NCI-H2107 treated with DMSO at 0.1 percent for 48 hours (cell line): ENCODE data around the gene GOSR1.
"Not testable (repeated sequence)": the region's sequence is repeated elsewhere in the genome, so short reads cannot be mapped to it uniquely, and the experiment has no call there.

Experiments
- DNase-seq: peaks from one replicate; lab custom pipeline; 2025; ENCODE audit not compliant: unreplicated experiment; lab: John Stamatoyannopoulos, UW

The GOSR1 gene

DNA sequence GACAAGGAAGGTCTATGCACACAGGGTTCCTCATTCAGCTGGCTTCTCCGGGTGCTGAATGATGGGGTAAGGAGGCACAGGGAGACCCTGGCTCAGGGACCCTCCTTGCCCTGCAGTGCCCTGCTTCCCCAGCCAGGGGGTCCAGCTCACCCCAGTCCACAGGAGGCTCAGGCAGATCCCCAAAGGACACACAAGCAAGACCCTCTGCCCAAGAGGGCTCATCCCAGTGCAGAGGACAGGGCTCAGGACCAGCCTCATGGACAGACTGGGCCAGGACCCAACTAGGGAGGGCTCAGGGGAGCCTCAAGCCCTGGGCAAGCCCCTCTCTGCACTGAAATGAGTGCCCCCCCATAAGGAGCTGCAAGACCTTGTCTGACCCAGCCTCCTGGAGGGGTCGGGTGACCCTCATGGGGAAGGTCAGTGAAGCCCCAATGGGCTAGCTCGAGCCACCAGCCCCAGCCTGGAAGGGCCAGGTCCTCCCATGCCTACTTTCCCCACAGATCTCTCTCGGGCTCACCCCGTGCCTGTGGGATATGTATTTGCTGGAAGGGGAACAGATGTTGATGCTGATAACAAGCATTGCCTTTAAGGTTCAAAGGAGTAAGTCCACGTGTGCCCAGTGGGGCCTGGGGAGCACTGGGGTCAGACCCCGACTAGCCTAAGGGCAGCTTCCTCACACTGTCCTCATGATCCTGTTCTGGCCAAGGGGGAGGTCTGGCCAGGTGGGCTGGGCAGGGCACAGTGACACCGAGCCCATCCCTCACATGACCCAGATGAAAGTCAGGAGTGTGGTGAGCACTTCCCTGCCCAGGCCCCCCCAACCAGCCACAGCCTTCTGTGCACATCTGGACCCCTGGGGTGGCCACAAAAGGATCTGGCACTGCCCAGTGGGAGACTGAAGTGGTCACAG is 83.2 kb downstream of the GOSR1 start:
- not testable (repeated sequence) for DNase-seq

DNA sequence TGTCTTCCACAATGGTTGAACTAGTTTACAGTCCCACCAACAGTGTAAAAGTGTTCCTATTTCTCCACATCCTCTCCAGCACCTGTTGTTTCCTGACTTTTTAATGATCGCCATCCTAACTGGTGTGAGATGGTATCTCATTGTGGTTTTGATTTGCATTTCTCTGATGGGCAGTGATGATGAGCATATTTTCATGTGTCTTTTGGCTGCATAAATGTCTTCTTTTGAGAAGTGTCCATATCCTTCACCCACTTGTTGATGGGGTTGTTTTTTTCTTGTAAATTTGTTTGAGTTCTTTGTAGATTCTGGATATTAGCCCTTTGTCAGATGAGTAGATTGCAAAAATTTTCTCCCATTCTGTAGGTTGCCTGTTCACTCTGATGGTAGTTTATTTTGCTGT is 84.6 kb downstream of the GOSR1 start:
- DNase-seq = not testable (repeated sequence)

GRCh38 chr17:30563131-30563904 is 86.1 kb downstream of the GOSR1 start:
- DNase-seq = not testable (repeated sequence)

GRCh38 chr17:30563905-30564390 is 86.7 kb downstream of the GOSR1 start:
- not testable (repeated sequence) for DNase-seq

DNA sequence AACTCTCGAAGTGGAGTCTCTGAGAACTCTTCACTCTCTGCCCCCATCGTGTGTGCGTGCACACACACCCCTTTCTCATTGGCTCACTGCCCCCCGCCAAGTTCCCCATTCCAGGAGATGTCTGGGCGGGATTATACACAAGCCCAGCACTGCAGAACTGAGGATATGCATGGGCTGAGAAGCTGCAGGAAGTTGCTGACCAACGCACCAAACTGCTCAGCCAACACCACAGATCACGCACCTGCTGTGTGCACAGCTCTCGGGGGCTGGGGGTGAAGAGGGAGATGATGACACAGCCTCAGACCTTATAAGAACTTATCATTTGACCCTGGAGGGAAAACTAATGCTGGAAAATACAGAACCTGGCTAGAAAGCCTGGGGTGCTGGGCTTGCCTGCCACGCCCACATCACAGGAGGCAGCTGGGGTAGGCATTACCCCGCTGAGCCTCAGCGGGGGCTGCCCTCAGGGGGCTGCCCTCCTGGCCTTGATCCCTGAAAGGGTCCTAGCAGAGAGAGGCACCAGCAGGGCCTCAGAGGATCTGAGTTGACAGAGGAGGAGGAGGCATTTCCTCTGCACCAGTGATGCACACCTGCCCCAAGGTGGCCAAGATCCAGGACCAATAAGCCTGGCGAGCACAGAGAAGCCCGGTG is 87.3 kb downstream of the GOSR1 start:
- not testable (repeated sequence) for DNase-seq

DNA sequence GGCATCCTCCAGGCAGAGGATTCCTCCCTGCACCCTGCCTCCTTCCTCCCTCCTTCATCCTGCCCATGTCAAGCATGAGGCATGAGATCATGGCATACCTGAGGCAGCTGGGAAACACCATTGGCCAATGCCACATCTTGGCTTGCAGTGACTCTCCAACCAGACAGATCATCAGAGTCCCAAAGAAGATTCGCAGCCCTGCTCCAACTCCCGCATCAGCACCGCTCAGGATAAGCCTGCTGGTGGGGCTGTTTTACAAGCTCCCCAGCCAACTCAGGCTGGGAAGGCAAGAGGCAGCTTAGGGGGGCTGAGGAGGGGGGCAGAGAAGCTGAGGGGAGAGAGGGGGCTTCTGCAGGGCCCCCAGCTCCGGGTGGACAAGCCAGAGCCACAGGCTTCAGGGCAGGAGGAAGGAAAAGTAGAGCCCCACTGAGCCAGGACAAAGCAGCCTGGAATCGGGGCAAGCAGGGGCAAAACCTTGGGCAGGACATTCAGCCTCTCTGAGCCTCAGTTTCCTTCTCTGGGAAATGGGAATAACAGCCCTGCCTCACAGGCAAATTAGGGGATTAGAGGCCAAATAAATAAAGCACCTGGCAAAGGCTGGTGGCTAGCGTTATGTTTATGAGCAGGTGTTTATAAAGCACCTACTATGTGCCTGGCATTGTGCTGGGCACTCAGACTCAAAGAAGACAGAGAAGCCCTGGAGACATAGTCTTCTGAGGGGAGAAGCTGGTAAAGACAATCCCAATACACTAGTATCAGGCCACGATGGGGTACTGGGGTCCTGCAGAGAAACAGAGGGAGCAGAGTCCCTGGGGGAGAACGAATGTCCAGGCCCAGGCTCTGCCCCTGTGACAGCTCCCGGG is 88.1 kb downstream of the GOSR1 start:
- no peak for DNase-seq

- not testable (repeated sequence) for DNase-seq
Observed at GRCh38 chr17:30566104-30566503, 88.9 kb downstream of the GOSR1 start.

DNA sequence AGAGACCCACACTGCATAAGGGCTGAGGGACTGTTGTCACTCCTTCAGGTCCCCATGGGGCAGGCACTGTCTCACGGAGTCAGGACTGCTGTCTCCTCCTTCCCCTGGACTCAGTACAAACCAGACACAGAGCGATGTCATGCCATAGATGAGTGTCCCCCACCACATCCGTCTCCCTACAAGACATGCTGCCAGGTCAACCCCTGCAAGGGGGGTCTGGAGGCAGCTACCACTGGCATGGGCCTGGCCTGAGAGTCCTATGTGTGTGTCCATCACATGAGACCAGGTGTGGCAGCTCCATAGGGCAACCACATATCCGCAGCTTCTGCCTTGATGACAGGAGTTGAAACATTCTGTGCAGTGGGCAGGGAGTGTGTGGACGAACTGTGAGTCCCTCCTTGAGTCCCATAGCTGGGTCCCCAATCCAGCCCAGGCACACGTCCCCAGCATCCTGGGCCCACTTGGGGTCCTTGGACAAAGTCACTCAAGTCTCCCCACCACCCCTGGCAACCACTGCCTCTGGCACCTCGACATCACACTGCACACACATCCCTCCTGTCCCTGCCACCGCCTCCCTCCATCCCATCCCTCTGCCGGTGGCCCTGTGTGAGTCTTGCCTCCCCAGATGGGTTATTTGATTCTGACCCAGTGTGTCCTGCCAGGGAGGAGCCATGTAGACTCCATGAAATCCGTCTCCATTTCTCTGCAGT is 89.5 kb downstream of the GOSR1 start:
- not testable (repeated sequence) for DNase-seq

DNA sequence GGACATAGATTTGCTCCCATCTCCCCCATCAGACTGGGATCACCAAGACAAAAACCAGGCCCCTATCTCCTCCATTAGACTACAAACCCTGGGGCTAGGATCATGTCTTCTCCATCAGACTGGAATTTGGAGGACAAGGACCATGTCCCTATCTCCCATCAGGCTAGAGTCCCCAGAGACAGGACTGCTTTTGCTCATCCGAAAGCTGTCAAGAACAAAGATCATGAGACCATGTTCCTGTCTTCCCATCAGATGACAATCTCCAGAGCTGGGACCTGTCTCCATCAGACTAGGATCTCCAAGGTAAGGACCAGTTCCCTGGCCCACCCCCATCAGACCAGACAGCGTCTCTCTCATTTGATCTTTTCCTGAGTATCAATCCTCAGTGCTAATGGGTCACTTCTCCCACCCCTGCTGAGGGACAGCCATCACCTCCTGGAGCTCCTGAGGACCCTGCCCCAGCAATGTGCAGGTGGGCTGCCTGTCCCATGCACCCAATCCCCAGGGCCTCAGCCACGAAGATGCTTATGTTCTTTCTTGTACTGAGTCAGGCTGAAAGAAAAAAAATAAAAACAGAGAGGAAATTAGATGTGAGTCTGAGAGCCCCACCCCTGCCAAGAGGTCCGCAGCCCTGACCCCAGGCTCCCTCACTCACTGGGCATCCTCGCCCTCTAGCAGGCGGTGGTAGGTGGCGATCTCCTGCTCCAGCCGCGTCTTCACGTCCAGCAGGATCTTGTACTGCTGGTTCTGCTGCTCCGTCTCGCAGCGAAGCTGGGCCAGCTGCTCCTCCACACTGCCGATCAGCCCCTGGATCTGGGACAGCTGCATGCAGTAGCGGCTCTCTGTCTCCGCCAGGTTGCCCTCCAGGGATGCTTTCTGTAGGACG is 90.3 kb downstream of the GOSR1 start:
- no peak for DNase-seq

DNA sequence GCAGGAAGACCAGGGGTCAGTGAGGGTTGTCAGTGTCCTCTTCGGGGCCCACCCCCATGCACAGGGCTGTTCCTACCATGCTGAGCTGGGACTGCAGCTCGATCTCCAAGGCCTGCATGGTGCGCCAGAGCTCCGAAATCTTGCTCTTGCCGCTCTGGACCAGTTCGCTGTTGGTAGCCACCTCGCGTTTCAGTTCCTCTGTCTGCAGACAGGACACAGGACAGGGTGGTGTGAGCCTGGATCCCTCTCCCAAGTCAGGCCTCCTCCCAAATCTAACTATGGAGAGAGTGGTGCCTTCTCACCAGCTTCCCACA is 90.9 kb downstream of the GOSR1 start:
- no peak for DNase-seq

DNA sequence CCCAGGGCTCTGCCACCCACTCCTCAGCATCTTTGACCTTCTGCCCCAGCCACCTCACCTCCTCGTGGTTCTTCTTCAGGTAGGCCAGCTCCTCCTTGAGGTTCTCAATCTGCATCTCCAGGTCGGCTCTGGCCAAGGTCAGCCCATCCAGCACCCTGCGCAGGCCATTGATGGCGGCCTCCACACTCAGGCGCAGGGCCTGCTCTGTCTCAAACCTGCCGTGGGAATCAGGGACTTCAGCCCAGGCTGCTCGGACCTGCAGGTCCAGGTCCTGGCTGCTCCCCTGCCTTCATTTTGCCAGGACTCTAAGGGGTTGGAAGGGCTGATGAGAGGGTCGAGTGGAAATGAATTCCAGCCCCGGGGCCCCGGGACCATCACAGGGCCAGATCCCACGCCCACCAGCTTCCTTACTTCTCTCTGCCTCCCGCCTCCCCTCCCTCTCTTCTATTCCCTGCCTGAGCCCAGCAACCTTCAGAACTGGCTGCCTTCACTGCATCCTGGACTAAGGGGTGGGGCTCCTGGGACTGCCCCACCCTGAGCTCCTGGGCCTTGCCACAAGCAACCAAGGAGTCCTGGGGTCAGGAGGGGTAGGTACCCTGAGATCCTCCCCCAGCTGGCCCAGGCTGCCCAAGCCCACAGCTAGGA is 92.4 kb downstream of the GOSR1 start:
- DNase-seq = not testable (repeated sequence)

DNA sequence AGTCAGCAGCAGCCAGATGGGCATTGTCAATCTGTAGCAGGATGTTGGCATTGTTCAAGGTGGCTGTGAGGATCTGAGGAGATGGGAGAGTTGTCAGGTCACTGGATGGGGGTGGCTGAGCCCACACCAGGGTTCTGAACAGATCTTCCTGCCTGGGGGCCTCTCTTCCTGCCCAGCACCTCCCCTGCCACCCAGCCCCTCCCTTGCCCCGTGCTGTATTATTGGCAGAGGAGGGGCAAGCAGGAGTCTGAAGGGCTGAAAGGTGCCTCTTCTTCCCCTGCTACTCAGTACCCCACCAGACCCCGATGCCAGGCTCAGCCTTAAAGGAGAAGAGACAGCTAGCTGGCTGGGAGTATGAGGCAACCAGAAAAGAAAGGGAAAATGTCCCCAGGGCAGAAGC is 93.0 kb downstream of the GOSR1 start:
- DNase-seq = no peak

DNA sequence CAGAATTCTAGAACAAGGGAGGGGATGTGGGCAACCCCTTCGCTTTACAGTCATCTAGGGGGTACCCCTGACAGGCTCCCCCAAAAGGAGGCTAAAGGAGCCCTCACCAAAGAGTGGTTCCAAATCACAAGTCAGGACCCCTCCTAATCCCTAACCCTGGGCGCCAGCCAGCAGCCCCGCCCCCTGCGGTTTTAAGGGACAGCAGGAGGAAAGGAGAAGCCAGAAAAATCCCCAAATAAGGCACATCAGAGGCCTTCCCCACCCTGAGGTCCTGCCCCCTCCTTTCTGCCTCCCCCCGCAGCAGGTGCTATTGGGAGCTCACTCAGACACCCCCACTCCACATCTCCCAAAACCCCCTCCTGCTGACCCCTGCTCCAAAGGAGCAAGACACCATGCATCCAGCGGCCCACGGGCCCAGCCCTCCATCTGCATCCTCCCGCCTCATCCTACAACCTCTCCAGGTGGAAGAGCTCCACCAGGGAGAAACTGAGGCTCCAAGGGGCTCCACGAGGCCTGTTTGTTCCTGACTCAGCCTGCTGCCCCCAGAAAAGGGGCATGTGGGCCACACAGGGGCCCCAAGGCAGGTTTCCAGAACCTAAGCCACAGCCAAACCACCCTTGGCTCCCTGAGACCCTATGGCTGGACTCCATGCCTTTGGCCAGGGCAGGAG is 93.5 kb downstream of the GOSR1 start:
- DNase-seq = no peak

DNA sequence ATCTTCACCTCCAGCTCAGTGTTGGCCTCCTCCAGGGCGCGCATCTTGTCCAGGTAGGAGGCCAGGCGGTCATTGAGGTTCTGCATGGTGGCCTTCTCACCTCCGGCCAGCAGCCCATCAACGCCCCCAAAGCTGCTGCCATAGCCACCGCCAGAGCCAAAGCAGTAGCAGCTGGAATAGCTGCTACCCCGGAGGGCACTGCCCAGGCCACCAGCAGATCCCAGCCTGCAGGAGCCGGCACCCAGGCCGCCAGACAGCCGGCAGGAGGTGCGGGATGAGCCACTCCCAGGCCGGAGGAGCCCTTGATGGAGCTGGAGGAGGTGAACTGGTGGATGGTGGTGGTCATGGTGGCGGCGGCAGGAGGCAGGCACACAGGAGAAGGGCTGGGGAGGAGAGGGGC is 94.2 kb downstream of the GOSR1 start:
- not testable (repeated sequence) for DNase-seq

DNA sequence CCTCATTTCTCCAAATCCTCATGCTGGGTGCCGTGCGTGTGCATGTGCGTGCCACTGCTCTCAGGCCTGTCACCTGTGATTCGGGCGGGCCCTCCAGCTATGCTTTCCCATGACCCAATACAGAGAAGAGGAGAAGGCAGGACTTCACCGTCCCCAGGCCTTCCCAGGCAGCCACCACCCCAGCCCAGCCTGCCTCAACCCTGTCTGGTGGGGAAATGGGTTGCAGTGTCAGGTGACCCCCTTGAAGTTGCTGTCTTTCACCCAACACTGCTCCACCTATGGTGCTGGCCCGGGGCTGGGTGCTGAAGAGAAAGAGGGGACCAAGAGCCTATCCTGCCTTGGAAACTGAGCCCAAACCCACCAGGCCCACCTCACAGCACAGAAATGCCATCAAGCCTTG is 94.7 kb downstream of the GOSR1 start:
- no peak for DNase-seq

DNA sequence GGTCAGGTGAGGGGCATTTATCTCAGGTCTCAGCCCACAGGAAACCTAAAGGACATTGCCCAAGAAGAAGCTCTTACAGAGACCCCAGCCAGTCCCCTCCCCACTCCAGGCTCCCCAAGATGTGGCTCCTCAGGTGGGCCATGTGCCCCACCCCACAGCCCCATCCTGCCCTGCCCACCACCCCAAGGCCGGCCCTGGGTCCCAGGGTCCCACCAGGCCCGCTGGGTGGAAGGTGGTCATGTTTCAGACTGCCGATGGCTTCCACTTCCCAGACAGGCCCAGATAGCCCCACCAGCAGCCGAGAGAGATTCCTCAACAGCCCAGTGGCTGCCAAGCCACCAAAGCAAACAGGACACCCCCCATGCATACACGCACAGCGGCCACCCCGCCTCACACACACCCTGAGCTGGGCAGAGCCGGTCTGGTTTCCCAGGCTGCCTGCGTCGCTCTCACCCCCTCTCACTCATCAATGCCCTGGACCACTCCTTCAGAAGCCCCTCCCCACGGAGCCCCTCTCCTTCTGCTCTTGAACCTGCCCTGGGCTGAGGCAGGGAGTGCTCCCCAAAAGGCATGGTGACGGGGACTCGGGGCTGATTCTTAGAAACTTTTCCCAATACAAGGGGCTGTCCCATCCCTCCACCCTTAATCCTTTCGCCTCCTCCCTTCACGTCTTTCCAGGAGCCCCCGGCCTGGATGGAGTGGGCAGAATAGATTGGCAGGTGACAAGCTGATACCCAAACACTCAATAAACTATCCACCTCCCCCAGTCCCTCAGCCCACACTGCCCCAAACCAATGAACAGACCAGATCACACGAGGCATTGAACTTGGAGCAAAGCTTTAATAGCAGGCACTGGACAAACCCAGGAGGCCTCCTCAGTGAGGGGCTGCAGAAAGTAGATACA is 95.7 kb downstream of the GOSR1 start:
- DNase-seq = not testable (repeated sequence)

DNA sequence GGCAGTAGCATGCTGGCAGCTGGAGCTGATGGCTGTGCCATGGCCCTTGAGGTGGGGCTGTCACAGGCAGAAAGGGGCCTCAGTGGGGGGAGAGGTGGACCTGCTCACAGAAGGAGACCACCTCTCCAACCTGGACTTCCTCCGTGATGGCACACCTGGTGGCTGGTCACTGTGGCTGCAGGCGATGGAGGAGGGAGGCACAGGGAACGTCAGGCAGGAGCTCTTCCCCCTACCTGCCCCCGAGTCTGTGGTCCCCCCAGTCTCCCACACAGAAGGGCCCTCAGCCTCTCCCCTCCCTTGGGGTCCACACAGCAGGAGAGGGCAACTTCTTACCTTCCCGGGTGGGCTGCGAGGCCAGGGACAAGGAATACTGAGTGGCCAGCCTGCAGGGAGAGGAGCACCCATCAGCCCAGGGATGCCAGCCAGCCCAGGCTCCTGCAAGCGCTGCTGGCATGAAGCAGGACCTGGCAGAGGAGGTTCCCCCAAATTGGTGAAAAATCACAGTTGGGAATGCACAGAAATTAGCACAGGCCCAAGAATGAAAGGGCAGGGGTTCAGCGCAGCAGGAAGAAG is 96.5 kb downstream of the GOSR1 start:
- DNase-seq = no peak
